HepG2 (cell line): ENCODE measurements around the gene GCH1. TPM values are rescaled to one million over a fixed set of nuclear protein-coding genes. Genes with fewer than 3 reads are reported as not detected.

ENCODE experiments used
- CEBPB ChIP-seq: IDR thresholded peaks from 2 replicates; pipeline ENCODE4 v1.6.1; 2011; ENCODE audit warnings: low read depth, low read length, improper control_type of control experiment, borderline replicate concordance
- ELF4 ChIP-seq: sonication (generic); formaldehyde crosslinking; IDR thresholded peaks from 2 replicates; pipeline ENCODE4 v1.5.0; 2020; ENCODE audit warnings: missing genetic modification reagents, mild to moderate bottlenecking, moderate library complexity, borderline replicate concordance
- GPN1 ChIP-seq: sonication (generic); formaldehyde crosslinking; IDR thresholded peaks from 2 replicates; pipeline ENCODE4 v1.5.1; 2020; ENCODE audit warnings: missing genetic modification reagents, borderline replicate concordance
- HNRNPH1 ChIP-seq: fragments of 200-400 bp; formaldehyde crosslinking; optimal IDR thresholded peaks from 2 replicates; pipeline ENCODE3; 2017; ENCODE audit warnings: mild to moderate bottlenecking, low read depth, low read length
- JUND ChIP-seq: sonication (generic); formaldehyde crosslinking; IDR thresholded peaks from 2 replicates; pipeline ENCODE4 v1.8.0; 2022; ENCODE audit warnings: mild to moderate bottlenecking, missing genetic modification reagents
- MBD4 ChIP-seq: IDR thresholded peaks from 2 replicates; pipeline ENCODE4 v1.6.1; 2012; ENCODE audit warnings: low read length, inconsistent platforms, borderline replicate concordance
- REPIN1 ChIP-seq: sonication (generic); formaldehyde crosslinking; IDR thresholded peaks from 2 replicates; pipeline ENCODE4 v1.8.0; 2022; ENCODE audit warnings: missing genetic modification reagents, low read depth, mild to moderate bottlenecking, borderline replicate concordance
- SKIL ChIP-seq: sonication (generic); formaldehyde crosslinking; IDR thresholded peaks from 2 replicates; pipeline ENCODE4 v1.8.0; 2022; ENCODE audit warnings: missing genetic modification reagents, mild to moderate bottlenecking, moderate library complexity, borderline replicate concordance
- SP2 ChIP-seq: sonication (generic); formaldehyde crosslinking; IDR thresholded peaks from 2 replicates; pipeline ENCODE4 v1.5.1; 2020; ENCODE audit warnings: mild to moderate bottlenecking, missing genetic modification reagents
- SRF ChIP-seq: IDR thresholded peaks from 2 replicates; pipeline ENCODE4 v1.6.1; 2011; ENCODE audit warnings: mild to moderate bottlenecking, low read depth, low read length, moderate library complexity
- TAF1 ChIP-seq: sonication (generic); formaldehyde crosslinking; IDR thresholded peaks from 2 replicates; pipeline ENCODE4 v1.4.0; 2020; ENCODE audit warnings: missing genetic modification reagents
- ZBTB10 ChIP-seq: sonication (generic); formaldehyde crosslinking; IDR thresholded peaks from 2 replicates; pipeline ENCODE4 v1.4.0; 2020; ENCODE audit warnings: missing genetic modification reagents, borderline replicate concordance
- ZNF235 ChIP-seq: sonication (generic); formaldehyde crosslinking; IDR thresholded peaks from 2 replicates; pipeline ENCODE4 v1.8.1; 2023; ENCODE audit warnings: mild to moderate bottlenecking, missing genetic modification reagents, borderline replicate concordance
- ZNF879 ChIP-seq: sonication (generic); formaldehyde crosslinking; IDR thresholded peaks from 2 replicates; pipeline ENCODE4 v1.8.1; 2023; ENCODE audit warnings: missing genetic modification reagents
- polyA plus RNA-seq, 8 experiments: library from polyadenylated mRNA; depleted of rRNA in 3 of 8; stranded (reverse) in 7 of 8; unstranded in 1 of 8; fragments of >200 nt; fragmentation: Illumina TruSeq in 4 of 8; extraction: Trizol in 4 of 8; gene quantifications; 2 replicates each; pipeline versions ENCODE4 v1.2.1 to v1.2.3, GENCODE V29; 2011 to 2016; ENCODE audit warnings: low read depth in 4 of 8, missing spikeins in 1 of 8, mixed read lengths in 1 of 8; ENCODE audit not compliant: insufficient read depth in 1 of 8
- total RNA-seq, 5 experiments: library from RNA; depleted of rRNA; stranded (reverse); fragments of >200 nt; fragmentation: Illumina TruSeq; extraction: Trizol; gene quantifications; 2 replicates each; pipeline ENCODE4 v1.2.3, GENCODE V29; 2016; ENCODE audit warnings: low read depth in 1 of 5
- TF ChIP-seq, protein P1 (sequence below): sonication (generic); formaldehyde crosslinking; IDR thresholded peaks from 2 replicates; pipeline ENCODE4 v1.5.0; 2020; ENCODE audit warnings: mild to moderate bottlenecking, missing genetic modification reagents, borderline replicate concordance
- TF ChIP-seq, protein P2 (sequence below): sonication (generic); formaldehyde crosslinking; IDR thresholded peaks from 2 replicates; pipeline ENCODE4 v1.4.0; 2020; ENCODE audit warnings: missing genetic modification reagents

Gene GCH1
- total and polyA plus RNA-seq, 2 of the 13 experiments (the other 11 are each of a cell fraction or from before 2014, with no cell fraction given), result 15.0 to 25.2 TPM

DNA sequence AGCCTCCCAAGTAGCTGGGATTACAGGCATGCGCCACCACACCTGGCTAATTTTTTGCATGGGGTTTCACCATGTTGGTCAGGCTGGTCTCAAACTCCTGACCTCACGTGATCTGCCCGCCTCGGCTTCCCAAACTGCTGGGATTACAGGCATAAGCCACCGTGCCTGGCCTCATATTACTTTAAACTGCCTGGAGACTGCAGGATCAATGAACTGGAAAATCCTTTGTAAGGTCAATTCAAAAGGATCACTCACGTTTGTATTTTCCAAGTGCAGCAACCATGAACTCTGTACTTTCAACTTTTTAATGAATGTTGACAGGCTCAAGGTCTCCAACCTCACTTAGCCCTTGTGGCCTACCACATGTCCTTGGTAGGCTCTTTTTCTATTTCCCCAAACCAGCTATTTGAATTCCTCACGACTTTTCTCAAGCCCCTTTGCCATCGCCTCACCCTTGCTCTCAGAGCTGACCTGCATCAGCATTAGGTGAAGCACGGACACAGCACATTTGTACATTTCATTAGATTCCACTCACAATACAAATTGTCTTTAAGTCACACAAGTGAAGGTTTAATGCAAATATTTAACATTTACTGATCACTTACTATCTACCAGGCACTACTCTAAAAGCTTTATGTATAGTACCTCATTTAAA lies 42.2 kb upstream of the GCH1 start (continued):
- TF ChIP-seq SKIL (CRISPR knock-in tag) (no peak), SRF (no peak), GPN1 (CRISPR knock-in tag) (no peak), ZNF879 (CRISPR knock-in tag) (no peak), MBD4 (no peak), HNRNPH1 (no peak), JUND (CRISPR knock-in tag) (no peak), ZNF235 (CRISPR knock-in tag) (no peak), REPIN1 (CRISPR knock-in tag) (peak; percentile 77), CEBPB (no peak), ELF4 (CRISPR knock-in tag) (peak; percentile 18; the same call in 1 of the 2 replicates), TAF1 (CRISPR knock-in tag) (no peak), ZBTB10 (no peak), SP2 (CRISPR knock-in tag) (no peak)
- TF ChIP-seq, protein P1, sequence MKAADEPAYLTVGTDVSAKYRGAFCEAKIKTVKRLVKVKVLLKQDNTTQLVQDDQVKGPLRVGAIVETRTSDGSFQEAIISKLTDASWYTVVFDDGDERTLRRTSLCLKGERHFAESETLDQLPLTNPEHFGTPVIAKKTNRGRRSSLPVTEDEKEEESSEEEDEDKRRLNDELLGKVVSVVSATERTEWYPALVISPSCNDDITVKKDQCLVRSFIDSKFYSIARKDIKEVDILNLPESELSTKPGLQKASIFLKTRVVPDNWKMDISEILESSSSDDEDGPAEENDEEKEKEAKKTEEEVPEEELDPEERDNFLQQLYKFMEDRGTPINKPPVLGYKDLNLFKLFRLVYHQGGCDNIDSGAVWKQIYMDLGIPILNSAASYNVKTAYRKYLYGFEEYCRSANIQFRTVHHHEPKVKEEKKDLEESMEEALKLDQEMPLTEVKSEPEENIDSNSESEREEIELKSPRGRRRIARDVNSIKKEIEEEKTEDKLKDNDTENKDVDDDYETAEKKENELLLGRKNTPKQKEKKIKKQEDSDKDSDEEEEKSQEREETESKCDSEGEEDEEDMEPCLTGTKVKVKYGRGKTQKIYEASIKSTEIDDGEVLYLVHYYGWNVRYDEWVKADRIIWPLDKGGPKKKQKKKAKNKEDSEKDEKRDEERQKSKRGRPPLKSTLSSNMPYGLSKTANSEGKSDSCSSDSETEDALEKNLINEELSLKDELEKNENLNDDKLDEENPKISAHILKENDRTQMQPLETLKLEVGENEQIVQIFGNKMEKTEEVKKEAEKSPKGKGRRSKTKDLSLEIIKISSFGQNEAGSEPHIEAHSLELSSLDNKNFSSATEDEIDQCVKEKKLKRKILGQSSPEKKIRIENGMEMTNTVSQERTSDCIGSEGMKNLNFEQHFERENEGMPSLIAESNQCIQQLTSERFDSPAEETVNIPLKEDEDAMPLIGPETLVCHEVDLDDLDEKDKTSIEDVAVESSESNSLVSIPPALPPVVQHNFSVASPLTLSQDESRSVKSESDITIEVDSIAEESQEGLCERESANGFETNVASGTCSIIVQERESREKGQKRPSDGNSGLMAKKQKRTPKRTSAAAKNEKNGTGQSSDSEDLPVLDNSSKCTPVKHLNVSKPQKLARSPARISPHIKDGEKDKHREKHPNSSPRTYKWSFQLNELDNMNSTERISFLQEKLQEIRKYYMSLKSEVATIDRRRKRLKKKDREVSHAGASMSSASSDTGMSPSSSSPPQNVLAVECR (CRISPR knock-in tag), result peak; percentile 48; the same call in 1 of the 2 replicates
- TF ChIP-seq, protein P2, sequence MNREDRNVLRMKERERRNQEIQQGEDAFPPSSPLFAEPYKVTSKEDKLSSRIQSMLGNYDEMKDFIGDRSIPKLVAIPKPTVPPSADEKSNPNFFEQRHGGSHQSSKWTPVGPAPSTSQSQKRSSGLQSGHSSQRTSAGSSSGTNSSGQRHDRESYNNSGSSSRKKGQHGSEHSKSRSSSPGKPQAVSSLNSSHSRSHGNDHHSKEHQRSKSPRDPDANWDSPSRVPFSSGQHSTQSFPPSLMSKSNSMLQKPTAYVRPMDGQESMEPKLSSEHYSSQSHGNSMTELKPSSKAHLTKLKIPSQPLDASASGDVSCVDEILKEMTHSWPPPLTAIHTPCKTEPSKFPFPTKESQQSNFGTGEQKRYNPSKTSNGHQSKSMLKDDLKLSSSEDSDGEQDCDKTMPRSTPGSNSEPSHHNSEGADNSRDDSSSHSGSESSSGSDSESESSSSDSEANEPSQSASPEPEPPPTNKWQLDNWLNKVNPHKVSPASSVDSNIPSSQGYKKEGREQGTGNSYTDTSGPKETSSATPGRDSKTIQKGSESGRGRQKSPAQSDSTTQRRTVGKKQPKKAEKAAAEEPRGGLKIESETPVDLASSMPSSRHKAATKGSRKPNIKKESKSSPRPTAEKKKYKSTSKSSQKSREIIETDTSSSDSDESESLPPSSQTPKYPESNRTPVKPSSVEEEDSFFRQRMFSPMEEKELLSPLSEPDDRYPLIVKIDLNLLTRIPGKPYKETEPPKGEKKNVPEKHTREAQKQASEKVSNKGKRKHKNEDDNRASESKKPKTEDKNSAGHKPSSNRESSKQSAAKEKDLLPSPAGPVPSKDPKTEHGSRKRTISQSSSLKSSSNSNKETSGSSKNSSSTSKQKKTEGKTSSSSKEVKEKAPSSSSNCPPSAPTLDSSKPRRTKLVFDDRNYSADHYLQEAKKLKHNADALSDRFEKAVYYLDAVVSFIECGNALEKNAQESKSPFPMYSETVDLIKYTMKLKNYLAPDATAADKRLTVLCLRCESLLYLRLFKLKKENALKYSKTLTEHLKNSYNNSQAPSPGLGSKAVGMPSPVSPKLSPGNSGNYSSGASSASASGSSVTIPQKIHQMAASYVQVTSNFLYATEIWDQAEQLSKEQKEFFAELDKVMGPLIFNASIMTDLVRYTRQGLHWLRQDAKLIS, result no peak
